HG02763 (cell line): ENCODE data around the gene RAET1L.
"Not testable (repeated sequence)": the region's sequence is repeated elsewhere in the genome, so short reads cannot be mapped to it uniquely, and the experiment has no call there.

ENCODE experiments used
- ATAC-seq: cut with Tn5 transposase; IDR thresholded peaks from one replicate; pipeline ENCODE4 v1.9.1; 2021; ENCODE audit warnings: mild to moderate bottlenecking, moderate library complexity; ENCODE audit not compliant: unreplicated experiment

The RAET1L gene

DNA sequence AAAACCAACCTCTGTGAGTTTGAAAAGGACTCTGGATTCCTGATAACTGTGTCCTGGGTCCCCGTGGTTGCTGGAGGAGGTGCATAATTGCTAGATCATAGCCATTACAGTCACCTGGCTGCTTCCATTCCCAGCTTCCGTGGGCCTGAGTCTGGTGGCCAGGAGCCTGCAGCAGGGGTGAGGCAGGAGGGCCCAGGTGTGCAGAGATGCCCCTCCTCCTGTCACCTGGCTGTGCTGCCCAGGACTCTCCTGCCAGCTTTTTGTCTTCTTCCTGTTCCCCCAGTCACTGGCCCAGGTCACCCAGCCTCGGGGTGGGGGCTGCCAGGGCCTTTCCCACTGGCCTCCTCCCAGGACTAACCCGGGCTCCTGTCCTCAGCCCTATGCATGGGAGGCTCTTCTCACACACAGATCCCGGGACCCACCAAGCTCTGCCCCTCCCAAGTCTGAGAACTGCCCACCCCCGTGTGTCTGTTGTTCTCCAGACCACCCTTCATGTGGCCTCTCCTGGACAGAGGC, 30.0 kb downstream of the RAET1L start:
- no peak for ATAC-seq

DNA sequence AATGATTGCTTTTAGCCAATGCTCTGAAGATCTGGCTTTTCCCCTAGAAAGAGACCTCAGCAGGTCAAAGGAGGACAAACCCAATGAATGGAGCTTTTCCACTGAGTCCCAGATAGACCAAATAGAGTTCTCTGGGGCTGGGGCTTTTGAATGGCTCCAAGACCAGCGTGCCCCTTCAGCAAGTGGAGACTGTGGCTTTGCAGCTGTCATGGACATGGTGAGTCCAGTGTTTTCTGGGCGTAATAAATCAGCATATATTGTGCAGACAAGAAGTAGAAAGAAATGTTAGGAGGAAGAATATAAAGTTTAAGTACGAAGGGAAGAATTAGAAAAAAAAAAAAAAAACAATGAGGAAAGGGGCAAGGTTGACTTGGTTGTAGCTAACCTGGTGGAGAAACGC, 33.5 kb downstream of the RAET1L start:
- no peak for ATAC-seq

DNA sequence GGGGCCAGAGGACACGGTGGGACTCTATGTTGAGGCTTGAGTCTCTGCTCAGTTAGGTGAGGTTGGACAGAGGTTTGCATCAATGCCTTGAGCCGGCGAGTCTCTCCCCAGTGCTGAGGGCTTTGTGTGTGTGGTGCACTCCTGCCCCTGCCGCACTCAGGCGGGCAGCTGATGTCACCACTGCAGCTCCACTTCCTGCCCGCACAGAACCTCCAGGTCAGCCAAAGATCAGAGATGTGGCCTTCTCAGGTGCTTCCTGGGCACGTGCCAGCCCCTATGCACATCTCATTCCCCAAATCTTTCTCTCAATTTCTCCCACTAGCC, 33.9 kb downstream of the RAET1L start:
- not testable (repeated sequence) for ATAC-seq

DNA sequence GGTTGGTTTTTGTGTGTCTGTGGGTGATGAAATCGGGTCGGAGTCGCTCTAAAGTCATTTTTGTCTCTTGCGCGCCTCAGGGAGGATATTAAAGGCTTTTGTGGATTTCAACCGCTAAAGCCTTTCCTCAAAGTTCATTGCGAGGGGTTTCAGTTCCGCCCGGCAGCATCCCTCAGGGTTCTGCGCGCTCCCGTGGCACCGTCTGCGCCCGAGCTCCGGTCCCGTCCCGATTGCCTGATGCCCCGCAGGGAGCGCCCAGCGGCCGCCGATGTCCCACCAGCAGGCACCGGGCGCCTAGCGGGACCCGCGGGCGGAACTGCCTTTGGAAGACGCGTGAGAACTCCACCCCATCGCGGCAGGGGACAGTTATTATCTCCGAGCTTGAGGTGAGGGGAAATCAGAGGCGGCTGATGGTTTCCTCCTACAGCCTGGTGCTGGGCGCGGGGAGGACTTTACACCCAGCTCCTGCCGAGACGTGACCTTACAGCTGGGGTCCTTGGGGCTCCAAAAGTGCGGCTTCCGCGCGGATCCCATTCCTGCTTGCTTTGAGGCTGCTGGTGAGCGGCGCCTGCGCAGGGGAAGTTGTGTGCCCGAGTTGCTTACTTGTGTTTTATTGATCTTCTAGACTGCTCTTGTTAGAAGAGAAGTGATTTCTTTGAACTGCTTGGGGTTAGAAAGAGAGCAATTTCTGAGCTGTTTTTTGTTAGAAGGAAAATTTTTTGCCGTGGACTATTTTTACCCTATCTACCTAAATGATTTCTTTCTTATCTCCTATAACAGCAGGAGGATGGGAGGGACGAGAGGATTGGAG, 34.5 kb downstream of the RAET1L start:
- no peak for ATAC-seq

DNA sequence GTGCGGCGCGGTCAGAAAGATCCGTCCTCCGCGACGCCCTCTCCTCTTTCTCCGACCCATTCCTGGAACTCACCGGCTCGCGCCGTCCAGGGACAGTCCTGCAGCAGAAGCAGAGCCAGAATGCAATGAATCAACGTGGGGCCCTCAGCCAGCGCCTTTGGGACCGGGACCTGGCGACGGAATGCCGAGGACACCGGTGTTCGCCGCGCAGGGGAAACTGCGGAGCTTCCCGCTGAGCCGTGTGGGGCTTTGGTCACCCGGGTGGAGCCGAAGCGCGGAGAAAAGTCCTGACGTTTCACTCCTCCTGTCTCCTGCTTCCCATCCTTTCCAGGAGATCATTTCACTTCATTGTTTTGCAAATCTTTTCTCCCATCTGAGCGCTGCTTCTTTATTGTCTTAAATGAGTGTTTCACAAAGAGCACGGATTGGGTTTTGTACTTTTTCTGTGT, 35.1 kb downstream of the RAET1L start:
- no peak for ATAC-seq

DNA sequence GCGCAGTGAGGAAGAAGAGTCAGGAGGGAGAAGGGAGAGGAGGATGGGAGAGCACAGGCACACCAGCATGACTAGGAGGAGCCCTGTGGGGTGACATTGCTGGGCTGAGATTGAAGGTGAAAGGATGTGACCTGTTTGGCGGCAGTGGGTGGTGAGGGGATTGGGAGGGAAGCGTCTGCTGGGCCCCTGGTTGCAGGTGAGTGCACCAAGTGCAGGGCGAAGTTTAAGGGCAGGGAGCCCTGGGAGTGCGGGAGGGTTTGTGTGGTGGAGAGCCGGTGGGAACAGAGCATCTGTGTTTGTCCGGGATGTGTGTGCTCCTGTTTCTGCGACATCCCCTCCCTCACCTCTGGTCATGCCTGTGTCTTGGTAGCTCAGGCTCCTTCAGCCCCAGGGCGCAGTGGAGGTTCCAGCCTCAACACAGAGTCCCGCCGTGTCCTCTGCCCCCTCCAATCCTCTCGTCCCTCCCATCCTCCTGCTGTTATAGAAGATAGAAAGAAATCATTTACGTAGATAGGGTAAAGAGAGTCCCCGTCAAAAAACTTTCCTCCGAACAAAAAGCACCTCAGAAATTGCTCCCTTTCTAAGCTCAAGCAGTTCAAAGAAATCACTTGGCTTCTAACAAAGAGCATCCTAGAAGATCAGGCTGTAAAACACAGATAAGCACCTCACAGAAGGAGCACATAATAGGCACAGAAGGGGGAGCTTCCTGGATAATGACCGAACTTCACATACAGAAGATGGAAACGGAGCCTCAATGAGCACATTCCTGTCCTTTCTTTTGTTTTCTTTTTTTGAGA, 36.6 kb downstream of the RAET1L start:
- no peak for ATAC-seq

DNA sequence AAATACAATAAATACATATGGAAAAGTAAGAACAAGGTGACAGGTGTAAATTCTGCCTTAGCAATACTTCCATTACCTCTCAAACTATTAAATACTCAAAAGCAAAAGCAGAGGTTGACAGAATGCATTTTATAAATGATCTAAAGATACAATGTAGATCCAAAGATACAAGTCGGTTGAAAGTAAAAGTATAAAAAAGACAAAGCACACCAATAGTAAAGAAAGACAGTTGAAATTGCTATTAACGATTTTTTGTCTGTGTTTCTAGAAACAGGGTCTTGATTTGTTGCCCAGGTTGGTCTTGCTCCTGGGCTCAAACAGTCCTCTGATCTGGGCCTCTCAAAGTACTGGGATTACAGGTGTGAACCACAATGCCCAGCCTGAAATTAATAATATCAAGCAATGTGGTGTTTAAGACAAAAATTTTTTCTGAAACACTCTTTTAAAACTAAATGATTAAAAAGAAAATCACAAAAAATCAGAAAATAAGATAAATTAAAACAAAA, 37.7 kb downstream of the RAET1L start:
- no peak for ATAC-seq

DNA sequence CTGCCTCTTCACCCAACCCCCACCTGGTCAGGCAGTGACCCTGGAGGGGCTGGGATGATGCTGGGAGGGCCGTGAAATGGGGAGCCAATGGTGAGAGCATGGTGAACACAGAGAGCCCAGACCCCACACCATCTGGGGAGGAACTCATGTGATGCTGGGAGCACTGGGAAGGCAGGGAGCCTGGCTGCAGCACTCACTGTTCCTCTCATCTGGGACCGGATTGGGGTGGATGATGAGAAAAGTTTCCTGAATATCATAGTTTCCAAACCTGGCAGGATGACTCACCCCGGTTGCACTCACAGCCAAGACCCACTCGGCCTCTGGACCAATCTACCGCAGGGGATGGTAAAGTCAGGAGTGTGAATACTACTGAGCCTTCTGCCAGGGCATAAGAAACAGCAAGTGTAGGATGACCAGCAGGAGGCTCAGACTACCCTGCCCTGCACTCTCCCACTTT, 39.8 kb downstream of the RAET1L start:
- no peak for ATAC-seq

DNA sequence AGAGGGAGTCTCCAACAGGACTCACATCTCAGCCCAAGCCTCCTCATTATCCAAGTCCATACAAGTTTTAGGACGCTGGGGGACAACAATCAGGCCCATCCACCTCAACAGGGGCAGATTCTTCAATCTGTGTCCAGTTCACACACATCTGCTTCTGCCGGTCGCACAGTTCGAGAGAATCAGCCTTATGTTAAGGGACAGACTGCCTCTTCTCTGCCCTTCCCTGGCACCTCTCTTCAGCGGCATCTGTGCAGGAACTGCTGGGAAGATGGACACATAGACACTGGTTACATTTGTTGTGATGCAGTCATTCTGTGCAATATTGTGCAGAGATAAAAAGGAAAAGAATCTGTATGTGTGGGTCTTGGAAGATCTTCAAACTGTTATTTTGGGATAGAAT, 40.6 kb downstream of the RAET1L start:
- no peak for ATAC-seq

DNA sequence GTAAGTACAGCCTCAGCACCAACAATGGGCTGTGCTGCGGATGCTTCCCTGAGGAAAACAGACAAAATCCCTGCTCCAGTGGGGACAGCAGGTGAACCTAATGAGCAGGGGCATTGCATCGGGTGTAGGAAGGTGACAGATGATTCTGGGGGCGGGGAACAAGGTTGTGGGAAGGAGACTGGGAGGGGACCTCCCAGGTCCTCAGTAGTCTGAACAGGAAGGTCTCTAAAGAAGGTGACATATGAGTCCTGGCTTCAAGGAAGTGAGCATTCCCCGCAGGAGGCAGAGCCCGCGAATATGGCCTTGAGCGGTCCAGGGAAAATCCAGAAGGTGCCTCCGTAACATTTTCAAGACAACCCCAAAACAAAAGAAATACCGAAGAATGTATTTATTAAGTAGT, 42.2 kb downstream of the RAET1L start:
- no peak for ATAC-seq

DNA sequence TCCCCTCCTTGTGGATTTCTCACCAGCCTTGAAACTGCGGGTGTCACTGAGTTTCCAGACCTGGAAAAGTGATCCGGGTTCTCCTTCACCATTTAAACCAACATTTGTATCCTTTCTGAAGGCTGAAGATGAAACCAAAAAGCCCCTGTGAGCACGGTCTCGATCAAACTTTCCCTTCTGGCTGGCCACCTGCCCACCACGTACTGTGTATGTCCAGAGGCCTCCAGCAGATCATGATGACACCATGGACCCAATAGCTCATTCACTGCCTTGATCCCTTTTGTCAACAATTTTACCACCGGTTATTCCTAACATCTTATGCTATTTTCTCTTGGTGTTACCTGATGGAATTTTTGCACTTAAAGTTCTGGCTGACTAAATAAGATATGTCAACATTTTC, 46.0 kb downstream of the RAET1L start:
- no peak for ATAC-seq

DNA sequence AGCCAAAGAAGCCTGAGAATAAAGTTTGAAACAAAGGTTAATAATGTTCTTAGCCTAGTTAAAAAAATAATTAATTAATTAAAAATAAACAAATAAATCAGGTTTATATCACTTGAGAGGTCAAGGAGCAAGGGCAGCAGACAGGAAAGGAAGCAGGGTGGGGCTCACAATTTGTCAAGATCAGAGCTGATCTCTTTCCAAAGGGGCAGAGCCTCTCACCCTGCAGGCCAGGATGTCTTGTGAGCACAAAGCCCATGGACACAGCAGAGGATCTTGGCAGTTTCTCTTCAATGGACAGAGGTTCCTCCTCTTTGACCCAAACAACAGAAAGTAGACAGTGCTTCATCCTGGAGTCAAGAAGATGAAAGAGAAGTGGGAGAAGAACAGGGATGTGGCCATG, 46.7 kb downstream of the RAET1L start:
- no peak for ATAC-seq

DNA sequence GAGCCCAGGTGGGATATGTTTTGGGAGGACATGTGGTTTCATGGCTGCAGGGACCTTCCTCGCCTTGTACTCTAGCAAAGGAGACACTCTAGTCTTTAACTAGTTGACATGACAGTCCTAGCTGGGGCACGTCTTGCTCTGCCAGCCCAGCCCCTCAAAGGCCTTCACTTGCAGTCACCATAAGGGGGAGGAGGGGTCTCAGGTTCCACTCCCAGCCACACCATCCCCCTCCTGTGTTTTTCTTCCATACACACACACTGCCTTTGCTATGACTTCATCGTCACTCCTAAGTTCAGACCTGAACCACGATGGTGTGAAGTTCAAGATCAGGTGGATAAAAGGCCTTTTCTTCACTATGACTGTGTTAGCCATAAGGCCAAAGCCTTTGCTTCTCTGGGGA, 48.1 kb downstream of the RAET1L start:
- no peak for ATAC-seq

DNA sequence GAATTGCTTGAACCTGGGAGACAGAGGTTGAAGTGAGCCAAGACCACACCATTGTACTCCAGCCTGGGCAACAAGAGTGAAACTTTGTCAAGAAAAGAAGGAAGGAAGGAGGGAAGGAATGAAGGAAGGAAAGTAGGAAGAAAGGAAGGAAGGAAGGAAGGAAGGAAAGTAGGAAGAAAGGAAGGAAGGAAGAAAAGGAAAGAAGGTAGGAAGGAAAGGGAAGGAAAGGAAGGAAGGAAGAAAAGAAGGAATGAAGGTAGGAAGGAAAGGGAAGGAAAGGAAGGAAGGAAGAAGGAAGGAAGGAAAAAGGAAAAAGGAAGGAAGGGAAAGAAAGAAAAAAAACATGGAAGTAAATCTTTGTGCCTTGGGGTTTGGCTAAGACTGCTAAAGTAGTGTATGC, 49.9 kb downstream of the RAET1L start:
- ATAC-seq, result no peak

DNA sequence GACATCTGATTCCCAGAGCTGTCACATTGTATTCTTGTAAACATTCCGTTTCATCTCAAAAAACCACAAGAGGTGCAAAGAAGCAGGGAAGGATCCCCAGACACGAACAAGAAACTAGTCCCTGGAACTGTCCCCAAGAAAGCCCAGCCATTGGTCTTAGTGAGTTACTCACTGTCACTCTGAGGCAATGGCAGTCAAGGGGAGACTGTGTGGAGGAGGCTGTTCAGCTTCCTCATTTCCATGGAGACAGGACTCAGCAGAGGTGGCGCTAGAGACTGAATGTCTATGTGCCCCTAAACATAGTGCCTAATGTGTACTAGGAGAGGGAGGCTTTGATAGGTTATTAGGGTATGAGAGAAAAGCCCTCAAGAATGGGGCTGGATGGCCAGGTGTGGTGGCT, 50.5 kb downstream of the RAET1L start:
- no peak for ATAC-seq

DNA sequence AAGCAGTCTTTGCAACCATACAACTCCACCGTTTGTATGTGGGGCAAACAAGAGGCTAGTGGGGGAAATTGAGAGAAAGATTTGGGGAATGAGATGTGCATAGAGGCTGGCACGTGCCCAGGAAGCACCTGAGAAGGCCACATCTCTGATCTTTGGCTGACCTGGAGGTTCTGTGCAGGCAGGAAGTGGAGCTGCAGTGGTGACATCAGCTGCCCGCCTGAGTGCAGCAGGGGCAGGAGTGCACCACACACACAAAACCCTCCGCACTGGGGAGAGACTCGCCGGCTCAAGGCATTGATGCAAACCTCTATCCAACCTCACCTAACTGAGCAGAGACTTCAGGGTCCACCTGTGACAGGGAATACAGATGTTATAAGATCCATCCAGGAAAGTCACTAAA, 50.9 kb downstream of the RAET1L start:
- not testable (repeated sequence) for ATAC-seq

DNA sequence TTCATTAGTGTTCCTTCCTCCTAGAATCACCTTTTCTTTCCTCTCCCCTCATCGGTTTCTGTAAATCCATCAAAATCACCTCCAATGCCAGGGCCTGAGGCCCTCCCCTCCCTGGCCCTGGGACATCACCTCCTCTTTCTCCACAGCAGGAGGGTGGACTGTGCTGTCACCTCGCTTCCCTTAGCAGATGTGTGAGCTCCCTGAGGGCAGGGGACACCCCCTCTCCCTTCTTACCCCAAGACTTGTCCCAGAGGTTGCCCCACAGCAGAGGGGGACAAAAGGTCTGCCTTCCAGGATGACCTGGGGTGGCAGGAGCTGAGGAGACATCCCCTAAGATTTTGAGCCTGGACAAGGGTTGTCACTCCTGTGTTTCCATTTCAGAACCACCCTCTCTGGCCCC, 55.7 kb downstream of the RAET1L start:
- no peak for ATAC-seq

DNA sequence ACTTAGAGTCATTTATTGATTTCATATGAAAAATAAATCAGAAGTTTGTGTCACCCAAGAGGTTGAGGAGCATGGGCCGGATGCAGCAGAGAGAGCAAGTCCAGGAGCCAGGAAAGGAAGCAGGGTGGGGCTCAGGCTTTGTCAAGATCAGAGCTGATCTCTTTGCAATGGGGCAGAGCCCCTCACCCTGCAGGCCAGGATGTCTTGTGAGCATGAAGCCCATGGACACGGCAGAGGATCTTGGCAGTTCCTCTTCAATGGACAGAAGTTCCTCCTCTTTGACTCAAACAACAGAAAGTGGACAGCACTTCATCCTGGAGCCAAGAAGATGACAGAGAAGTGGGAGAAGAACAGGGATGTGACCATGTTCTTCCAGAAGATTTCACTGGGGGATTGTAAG, 56.4 kb downstream of the RAET1L start:
- not testable (repeated sequence) for ATAC-seq
